Stimulated activated naive B cell treated with anti-CD40 and anti-IgM and Interleukin-4, amounts not matched to agents 10 μg/mL and 1 μg/mL and 100 μg/mL, for 72 hours (primary cell): ENCODE results near the gene SLCO1B3.

Experiments used
- ATAC-seq, 2 donors: fragments of 150-1000 bp; cut with Tn5 transposase; replicated peaks; 2 replicates each; pipeline ENCODE4 v1.10.0; 2021; ENCODE audit warnings: moderate library complexity in 1 of 2
- DNase-seq: peaks from one replicate; pipeline ENCODE4 v3.0.0; 2021
- H3K27ac Mint-ChIP-seq: one replicate; pipeline ENCODE4 v1.8.0; 2022; ENCODE audit warnings: mild to moderate bottlenecking, mixed read lengths
- H3K27me3 Mint-ChIP-seq, 2 donors: one replicate each; pipeline ENCODE4 v1.8.0; 2022; ENCODE audit warnings: mixed read lengths in 2 of 2
- H3K36me3 Mint-ChIP-seq, 2 donors: one replicate each; pipeline ENCODE4 v1.8.0; 2022; ENCODE audit warnings: mixed read lengths in 2 of 2, mild to moderate bottlenecking in 1 of 2
- H3K4me1 Mint-ChIP-seq, 2 donors: one replicate each; pipeline ENCODE4 v1.8.0; 2022; ENCODE audit warnings: mixed read lengths in 2 of 2, mild to moderate bottlenecking in 1 of 2
- H3K4me3 Mint-ChIP-seq, 2 donors: one replicate each; pipeline ENCODE4 v1.8.0; 2022; ENCODE audit warnings: mild to moderate bottlenecking in 2 of 2, mixed read lengths in 2 of 2, moderate library complexity in 1 of 2
- H3K9me3 Mint-ChIP-seq, 2 donors: one replicate each; pipeline ENCODE4 v1.8.0; 2022; ENCODE audit warnings: mixed read lengths in 2 of 2, mild to moderate bottlenecking in 1 of 2

SLCO1B3 gene

GRCh38 chr12:20963303-20963702 is 152.8 kb downstream of the SLCO1B3 start:
- DNase-seq (no peak), ATAC-seq (no peak)
- Mint-ChIP-seq H3K9me3 (peaks cover 3 to 5% of the 10 kb centered on the region in 2 donors), H3K27me3 (no peaks in the 10 kb centered on the region), H3K4me1 (no peaks in the 10 kb centered on the region), H3K27ac (no peak overlapping the region), H3K4me3 (no peak overlapping the region), H3K36me3 (no peaks in the 10 kb centered on the region)

- DNase-seq (no peak), ATAC-seq (no peak)
- Mint-ChIP-seq H3K9me3 (peaks cover 2 to 5% of the 10 kb centered on the region in 2 donors), H3K36me3 (no peaks in the 10 kb centered on the region), H3K27me3 (no peaks in the 10 kb centered on the region), H3K4me1 (no peaks in the 10 kb centered on the region), H3K27ac (no peak overlapping the region), H3K4me3 (no peak overlapping the region)
Observed at GRCh38 chr12:20963762-20964161, 153.3 kb downstream of the SLCO1B3 start.
